Right lung (tissue), 5 donors: ENCODE measurements around the gene PURA. TPM values are rescaled to one million over a fixed set of nuclear protein-coding genes. Genes with fewer than 3 reads are reported as not detected.
A peak's percentile ranks its signal among the peaks of the same experiment; 100 is the strongest.
"Not testable (repeated sequence)": the region's sequence is repeated elsewhere in the genome, so short reads cannot be mapped to it uniquely, and the experiment has no call there.

Experiments used
- DNase-seq, 2 donors: peaks; one replicate each; pipeline ENCODE4 v3.0.0-alpha.2; 2013
- polyA plus RNA-seq, 5 donors: library from polyadenylated mRNA; unstranded; fragments of 120-200 nt; gene quantifications; one replicate each; pipeline versions ENCODE4 v1.2.1 to v1.2.3, GENCODE V29; 2013; ENCODE audit warnings: inconsistent platforms in 1 of 5, low replicate concordance in 1 of 5; ENCODE audit not compliant: insufficient read length in 5 of 5, insufficient read depth in 1 of 5

Gene PURA
- polyA plus RNA-seq, 5 donors, result 8.1 to 11.1 (median 9.8) TPM

- DNase-seq, result no peak
Measured at GRCh38 chr5:140134277-140134935, 20.5 kb downstream of the PURA start.

GRCh38 chr5:140135127-140135526 is 21.2 kb downstream of the PURA start:
- DNase-seq, result no peak

DNA sequence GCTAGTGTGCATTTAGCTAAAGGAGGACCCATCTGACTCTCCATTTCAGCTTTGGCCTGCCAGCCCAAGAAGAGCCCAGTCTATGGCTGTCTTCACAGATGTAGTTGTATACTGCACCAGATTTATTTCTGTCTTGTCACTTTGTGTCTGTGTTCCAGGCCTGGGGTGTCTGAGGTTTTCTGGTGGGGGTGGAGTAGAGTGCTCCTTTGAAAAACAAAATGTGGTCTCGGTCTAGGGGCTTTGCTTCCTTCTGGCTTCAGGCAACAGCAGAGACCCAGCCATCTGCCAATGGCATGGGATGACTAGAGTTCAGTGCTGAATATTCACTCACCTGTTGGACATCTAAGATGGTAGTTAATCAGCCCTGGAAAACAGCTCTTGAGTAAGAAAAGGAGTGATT is 22.7 kb downstream of the PURA start:
- DNase-seq, result no peak

DNA sequence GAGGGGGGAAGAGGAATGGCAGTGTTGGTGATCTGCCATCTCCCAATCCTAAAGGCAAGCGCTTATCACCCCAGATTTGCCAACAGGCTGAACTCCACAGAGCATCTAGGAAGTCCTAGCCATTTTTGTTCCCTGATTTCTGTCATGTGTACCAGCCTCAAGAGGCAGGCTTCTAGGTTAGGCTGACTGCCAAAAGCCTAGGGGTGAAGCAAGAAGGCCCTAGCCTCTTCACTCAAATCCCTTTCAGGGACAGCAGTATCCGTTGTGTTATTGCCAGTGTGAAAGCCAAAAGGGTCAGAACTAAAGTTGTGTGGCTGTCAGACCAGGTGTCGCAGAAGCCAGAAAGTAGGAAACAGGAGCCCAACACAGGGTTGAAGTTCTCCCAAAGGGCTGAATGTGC is 26.5 kb downstream of the PURA start:
- no peak for DNase-seq

- no peak for DNase-seq
Measured at GRCh38 chr5:140141241-140141640, 27.3 kb downstream of the PURA start.

- DNase-seq, result no peak
Measured at GRCh38 chr5:140142246-140142645, 28.3 kb downstream of the PURA start.

- DNase-seq, result no peak
Measured at GRCh38 chr5:140142856-140143255, 28.9 kb downstream of the PURA start.

DNA sequence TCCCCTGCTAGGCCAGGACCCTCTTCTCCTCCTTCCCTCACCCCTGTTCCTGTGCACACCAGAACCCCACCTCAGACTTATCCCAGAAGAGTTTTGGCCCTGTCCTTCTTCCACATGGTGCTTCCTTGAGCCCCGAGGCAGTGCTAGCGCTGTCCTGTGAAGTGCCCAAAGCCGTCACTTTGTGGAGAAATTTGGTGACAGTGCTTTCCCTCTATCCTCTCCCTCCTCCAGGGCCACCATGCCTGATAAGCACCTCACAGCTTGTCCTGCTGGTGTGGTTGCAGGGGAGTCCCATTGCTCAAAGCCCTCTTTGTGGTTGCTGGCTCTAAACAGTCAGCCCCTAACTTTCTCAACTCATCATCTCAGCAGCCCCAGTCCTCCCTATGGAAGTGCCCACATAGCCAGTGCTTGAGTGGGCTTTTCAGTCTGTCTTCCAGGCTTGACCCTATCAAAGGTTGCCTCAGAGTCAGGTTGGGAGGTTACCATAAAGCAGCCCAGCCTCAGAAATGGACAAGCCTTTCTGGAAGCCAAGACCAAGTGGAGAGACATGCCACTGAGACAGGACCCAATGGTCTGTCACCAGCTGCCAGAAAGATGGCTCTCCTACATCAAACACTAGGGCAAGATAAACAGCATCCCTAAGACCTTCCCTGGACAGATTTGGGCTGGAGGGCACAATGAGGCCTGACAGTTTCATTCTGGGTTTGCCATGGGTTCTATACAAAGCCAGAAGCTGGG is 29.8 kb downstream of the PURA start:
- no peak for DNase-seq

DNA sequence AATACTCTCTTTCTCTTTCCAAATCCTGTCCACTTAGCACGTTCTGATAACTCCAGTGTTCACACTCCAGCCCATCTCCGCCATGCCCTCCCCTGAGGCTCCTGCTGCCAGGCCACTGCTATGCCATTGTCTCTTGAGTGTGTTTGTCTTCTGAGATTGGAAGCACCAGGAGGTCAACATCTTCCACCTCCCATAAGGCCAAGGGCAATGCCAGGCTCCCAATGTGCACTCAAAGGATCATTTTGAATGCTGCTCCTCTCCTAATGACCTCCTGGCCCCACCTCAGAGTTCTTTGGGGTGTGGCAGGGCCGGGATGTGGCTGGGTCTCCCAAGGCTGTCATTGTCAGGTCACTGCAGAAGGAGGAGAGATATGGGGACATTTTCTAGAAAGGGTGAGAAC is 31.3 kb downstream of the PURA start:
- no peak for DNase-seq

DNA sequence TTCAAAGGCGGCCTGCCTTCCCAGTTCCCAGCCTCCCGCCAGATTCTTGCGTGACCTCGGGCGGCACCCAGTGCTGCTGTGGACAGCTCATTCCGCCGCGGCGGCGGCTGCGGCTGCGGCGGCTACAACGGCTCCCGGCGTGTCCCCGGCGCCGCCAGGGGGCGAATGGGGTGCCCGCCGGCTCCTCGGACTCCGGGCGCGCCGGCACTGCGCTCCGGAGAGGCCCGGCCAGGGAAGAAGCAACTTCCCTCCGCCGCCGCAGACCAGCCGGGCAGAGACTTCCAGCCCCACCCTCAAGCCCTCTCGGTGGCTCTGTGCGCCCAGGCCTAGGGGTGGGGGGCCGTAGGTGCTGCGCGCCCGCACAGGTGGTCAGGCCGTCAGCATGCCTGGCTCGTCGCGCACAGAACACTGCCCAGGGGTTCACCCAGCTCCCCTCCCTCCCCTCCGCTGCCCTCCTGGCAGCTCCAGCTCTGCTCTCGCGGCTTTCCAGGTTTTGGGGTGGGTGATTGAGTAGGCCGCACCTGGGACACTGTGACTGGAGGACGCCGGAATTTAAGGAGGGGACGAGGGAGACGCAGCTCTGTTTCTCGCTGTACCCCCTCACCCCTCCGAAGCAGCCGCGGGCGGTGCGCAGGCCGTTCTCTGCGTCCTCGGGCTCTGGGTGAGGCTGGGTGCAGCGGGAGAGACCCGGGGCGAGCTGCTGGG is 32.1 kb downstream of the PURA start:
- peak; percentile 57 to 69 for DNase-seq

GRCh38 chr5:140146523-140146842 is 32.6 kb downstream of the PURA start:
- no peak for DNase-seq

- no peak for DNase-seq
Measured at GRCh38 chr5:140147460-140147859, 33.6 kb downstream of the PURA start.

DNA sequence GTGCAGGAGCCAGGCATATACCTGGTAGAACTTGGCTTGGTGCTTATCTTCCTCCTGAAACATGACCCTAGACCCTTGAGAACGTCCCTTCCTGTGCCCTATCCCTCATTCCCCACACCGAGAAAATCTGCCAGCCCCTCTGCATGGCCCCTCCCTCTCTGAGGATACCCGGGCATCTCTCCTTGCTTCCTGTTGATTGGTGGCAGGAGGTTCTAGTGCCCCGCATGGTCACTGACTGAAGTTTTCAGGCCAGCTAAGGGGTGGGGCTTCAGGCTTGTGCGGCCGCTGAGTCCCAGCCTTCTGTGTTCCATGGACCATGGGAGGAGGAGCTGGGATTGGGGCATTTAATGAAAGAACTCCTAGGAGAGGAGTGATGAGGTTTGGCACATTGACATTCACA is 34.6 kb downstream of the PURA start:
- no peak for DNase-seq

GRCh38 chr5:140150201-140150600 is 36.3 kb downstream of the PURA start:
- no peak for DNase-seq

DNA sequence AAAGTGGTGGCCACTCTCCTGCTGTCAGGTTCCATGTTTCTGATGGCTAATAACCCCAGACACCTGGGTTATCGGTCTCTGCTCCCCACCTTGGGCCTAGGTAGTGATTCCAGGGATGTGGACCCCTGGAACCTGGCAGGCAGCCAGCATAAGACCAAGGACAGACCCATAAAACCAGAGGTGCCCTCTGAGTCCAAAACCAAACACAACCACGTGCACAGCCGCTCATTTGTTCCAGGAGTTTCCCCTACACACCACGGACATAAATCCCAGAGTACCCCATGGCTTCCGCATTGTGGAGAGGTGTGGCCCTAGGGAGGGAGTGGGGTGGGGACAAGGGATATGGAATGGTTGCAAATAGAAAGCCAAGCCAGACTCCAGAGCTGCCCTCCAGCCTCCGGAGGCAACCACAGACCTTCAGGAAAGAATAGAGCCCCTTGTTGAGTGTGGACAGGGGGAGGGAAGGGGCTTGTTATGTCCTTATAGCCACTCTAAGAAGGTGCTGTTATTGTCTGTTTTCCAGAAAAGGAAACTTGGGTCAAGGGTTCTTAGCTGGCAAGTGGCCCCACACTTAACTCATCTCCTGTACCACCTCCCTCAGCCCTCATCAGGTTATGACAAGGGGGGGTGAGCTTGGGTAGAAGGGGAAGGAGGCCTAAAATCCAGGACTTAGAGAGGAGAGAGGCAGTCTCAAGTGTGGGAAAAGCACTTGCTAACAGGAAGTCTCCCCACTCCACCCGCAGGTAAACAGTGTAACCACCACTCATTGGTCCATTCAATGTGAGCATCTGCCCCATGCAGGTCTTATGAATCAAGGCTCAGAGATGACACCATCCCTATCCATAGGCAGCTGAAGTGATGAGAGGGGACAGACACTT is 37.5 kb downstream of the PURA start:
- no peak for DNase-seq

DNA sequence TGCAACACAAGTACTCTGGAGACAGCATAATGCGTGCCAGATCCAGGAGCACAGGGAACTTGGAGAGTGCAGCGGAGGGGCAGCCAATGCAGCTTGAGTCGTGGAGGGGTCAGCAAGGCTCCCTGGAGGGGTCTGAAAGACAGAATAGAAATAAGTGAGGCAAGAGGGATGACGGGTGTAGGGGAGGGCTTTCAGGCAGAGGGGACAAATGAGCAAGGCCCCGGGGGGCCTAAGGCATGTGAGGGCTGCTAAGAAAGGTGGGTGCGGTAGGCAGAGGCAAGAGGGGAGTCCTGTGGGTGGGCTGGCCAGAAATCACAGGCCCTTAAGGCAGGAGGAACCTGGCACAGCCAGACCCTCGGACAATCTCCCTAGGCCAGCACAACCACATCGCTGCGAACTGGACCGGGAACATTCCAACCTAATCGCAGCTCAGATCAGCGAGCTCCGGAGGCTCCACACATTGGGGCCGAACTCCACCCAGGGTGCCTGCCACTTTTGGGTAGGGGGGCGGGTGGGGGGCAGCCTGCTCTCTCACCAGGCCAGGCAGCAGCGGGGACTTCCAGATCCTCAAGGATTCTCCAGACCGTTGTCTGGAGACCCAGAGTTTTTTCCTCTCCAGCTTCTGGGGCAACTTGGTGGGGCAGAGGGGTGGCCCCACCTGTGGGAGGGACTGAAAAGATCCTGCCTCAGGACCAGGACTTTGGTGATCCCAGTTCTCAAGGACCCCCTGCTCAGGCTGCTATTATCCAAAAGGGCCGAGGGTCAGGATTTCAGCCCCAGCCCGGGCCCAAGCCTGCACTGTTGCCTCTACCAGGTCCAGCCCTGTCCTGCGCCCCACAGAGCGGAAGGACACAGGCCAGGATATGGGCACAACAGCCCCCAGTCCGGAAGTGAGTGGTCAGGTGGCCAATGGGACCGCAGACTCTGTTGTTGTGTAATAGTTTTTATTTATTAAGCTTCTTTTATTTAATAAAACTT is 38.4 kb downstream of the PURA start:
- no peak for DNase-seq

GRCh38 chr5:140153255-140153654 is 39.3 kb downstream of the PURA start:
- DNase-seq, result no peak

GRCh38 chr5:140153905-140154304 is 40.0 kb downstream of the PURA start:
- no peak for DNase-seq

DNA sequence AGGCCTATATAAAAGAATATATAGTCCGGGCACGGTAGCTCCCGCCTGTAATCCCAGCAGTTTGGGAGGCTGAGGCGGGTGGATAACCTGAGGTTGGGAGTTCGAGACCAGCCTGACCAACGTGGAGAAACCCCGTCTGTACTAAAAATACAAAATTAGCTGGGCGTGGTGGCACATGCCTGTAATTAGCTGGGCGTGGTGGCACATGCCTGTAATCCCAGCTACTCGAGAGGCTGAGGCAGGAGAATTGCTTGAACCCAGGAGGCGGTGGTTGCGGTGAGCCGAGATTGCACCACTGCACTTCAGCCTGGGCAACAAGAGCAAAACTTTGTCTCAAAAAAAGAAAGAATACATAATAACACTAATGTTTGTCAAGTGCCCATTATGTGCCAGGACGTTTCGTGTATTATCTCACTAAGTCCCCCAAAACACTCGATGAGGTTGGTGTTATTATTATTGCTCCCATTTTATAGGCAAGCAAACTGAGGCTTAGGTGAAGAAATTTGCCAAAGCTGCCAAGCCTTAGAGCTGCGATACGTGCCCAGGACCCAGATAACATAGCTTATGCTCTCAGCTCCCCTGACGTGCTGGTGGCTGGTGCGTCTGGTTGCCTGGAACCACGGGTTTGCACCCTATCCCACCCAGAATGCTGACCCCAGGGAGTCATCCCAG is 40.9 kb downstream of the PURA start:
- DNase-seq, result not testable (repeated sequence)
